Activated CD8-positive, alpha-beta T cell treated with anti-CD3 and anti-CD28 coated beads for 36 hours (primary cell): Measurements from ENCODE around the gene LMNTD2. TPM values are rescaled to one million over a fixed set of nuclear protein-coding genes. Genes with fewer than 3 reads are reported as not detected.

Experiments
- ATAC-seq: fragments of 200-7000 bp; cut with Tn5 transposase; one replicate; pipeline ENCODE4 v1.10.0; 2021; ENCODE audit warnings: mild to moderate bottlenecking, moderate library complexity
- CTCF ChIA-PET: fragments of 350-600 bp; sonication (Branson Sonifier 250); formaldehyde crosslinking; loops from one replicate; lab custom pipeline; 2021; ENCODE audit warnings: antibody characterized with exemption; lab: Charles Lee
- POLR2A ChIA-PET: fragments of 350-600 bp; sonication (Branson Sonifier 250); formaldehyde crosslinking; loops from one replicate; lab custom pipeline; 2021; ENCODE audit warnings: antibody characterized with exemption; lab: Charles Lee
- DNase-seq: peaks from one replicate; pipeline ENCODE4 v3.0.0-alpha.2; 2020
- H3K27ac Mint-ChIP-seq: one replicate; pipeline ENCODE4 v1.8.0; 2021; ENCODE audit warnings: mild to moderate bottlenecking, mixed read lengths
- H3K27me3 Mint-ChIP-seq: one replicate; pipeline ENCODE4 v1.8.0; 2021; ENCODE audit warnings: mixed read lengths
- H3K36me3 Mint-ChIP-seq: one replicate; pipeline ENCODE4 v1.8.0; 2021; ENCODE audit warnings: low read depth, mixed read lengths
- H3K4me1 Mint-ChIP-seq: one replicate; pipeline ENCODE4 v1.8.0; 2021; ENCODE audit warnings: low read depth, mixed read lengths
- H3K4me3 Mint-ChIP-seq: one replicate; pipeline ENCODE4 v1.8.0; 2021; ENCODE audit warnings: mild to moderate bottlenecking, moderate library complexity, mixed read lengths
- H3K9me3 Mint-ChIP-seq: one replicate; pipeline ENCODE4 v1.8.0; 2021; ENCODE audit warnings: mixed read lengths
- CTCF ChIP-seq: fragments of 200-600 bp; IDR thresholded peaks from one replicate; pipeline ENCODE4 v1.8.0; 2022; ENCODE audit warnings: antibody characterized with exemption, mild to moderate bottlenecking
- intact Hi-C: fragments of 100-400 bp; cut with micrococcal nuclease; formaldehyde crosslinking; loops from one replicate; pipeline ENCODE4 v1.10.0; 2022
- total RNA-seq, 2 experiments: library from RNA; stranded (reverse); gene quantifications; one replicate each; pipeline ENCODE4 v1.2.3, GENCODE V29; 2021

LMNTD2 gene
- total RNA-seq, 2 experiments from 2014 or later, result 0.88 to 1.3 TPM

DNA sequence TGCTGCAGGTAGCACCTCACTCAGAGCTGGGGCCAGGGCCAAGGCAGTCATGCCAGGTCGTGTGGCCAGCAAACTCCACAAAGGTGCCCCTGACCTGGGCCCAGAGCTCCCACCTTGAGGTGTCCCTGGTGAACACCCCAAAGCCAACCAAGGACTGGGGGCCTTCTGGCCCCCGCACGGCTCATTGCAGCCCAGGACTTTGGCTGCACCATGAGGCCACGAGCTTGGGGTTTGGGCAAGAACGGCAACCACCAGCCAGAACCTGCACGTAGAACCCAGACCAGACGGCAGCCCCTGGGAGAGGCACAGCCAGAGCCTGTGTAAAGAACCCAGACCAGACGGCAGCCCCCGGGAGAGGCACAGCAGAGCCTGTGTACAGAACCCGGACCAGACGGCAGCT, 15.4 kb downstream of the LMNTD2 start:
- no peaks in the 10 kb centered on the region for H3K27me3 Mint-ChIP-seq
- DNase-seq (no peak), ATAC-seq (no peak)
- H3K36me3 Mint-ChIP-seq, result no peaks in the 10 kb centered on the region
- intact Hi-C loops, result no loop called here
- no peak for TF ChIP-seq CTCF
- no peaks in the 10 kb centered on the region for H3K9me3 Mint-ChIP-seq
- CTCF ChIA-PET, result interaction anchor here (0.7 to 1.2 kb wide), 2 partner anchors 9 to 178 kb away, joined by 3 to 4 read pairs; no protein-coding TSS in a partner anchor
- POLR2A ChIA-PET, result interaction anchor here (1.1 kb wide), 1 partner anchor 93 kb away, joined by 3 read pairs; no protein-coding TSS in a partner anchor
- H3K4me1 Mint-ChIP-seq, result no peaks in the 10 kb centered on the region
- H3K27ac Mint-ChIP-seq, result no peak overlapping the region
- H3K4me3 Mint-ChIP-seq, result no peak overlapping the region

- POLR2A ChIA-PET, result interaction anchor here (1.1 kb wide), 1 partner anchor 94 kb away, joined by 3 read pairs; no protein-coding TSS in a partner anchor
- CTCF ChIA-PET, result interaction anchor here (0.7 kb wide), 1 partner anchor 178 kb away, joined by 4 read pairs; no protein-coding TSS in a partner anchor
- DNase-seq (no peak), ATAC-seq (no peak)
- no peaks in the 10 kb centered on the region for H3K36me3 Mint-ChIP-seq
- H3K27me3 Mint-ChIP-seq, result no peaks in the 10 kb centered on the region
- no peak overlapping the region for H3K4me3 Mint-ChIP-seq
- H3K4me1 Mint-ChIP-seq, result no peaks in the 10 kb centered on the region
- TF ChIP-seq CTCF, result no peak
- intact Hi-C loops, result no loop called here
- H3K27ac Mint-ChIP-seq, result no peak overlapping the region
- H3K9me3 Mint-ChIP-seq, result no peaks in the 10 kb centered on the region
Observed at GRCh38 chr11:544817-545166, 15.7 kb downstream of the LMNTD2 start.

- TF ChIP-seq CTCF, result no peak
- Mint-ChIP-seq H3K4me3 (no peak overlapping the region), H3K27ac (no peak overlapping the region), H3K4me1 (peaks cover 4% of the 10 kb centered on the region), H3K36me3 (no peaks in the 10 kb centered on the region), H3K9me3 (no peaks in the 10 kb centered on the region), H3K27me3 (no peaks in the 10 kb centered on the region)
- ChIA-PET POLR2A (interaction anchor here (0.6 kb wide), 1 partner anchor 15 kb away, joined by 3 read pairs; no protein-coding TSS in a partner anchor), CTCF (interaction anchor here (0.9 kb wide), 1 partner anchor 13 kb away, joined by 3 read pairs; no protein-coding TSS in a partner anchor)
- DNase-seq, result no peak
- intact Hi-C loops, result no loop called here
- ATAC-seq, result no peak
Observed at GRCh38 chr11:541433-541885, 19.1 kb downstream of the LMNTD2 start.

GRCh38 chr11:540583-541432, 19.7 kb downstream of the LMNTD2 start:
- Mint-ChIP-seq H3K4me1 (peaks cover 4% of the 10 kb centered on the region), H3K36me3 (no peaks in the 10 kb centered on the region), H3K27me3 (no peaks in the 10 kb centered on the region), H3K27ac (no peak overlapping the region), H3K4me3 (no peak overlapping the region), H3K9me3 (no peaks in the 10 kb centered on the region)
- ChIA-PET POLR2A (interaction anchor here (0.6 kb wide), 1 partner anchor 16 kb away, joined by 3 read pairs; no protein-coding TSS in a partner anchor), CTCF (interaction anchor here (0.9 kb wide), 1 partner anchor 14 kb away, joined by 3 read pairs; no protein-coding TSS in a partner anchor)
- intact Hi-C loops, result no loop called here
- DNase-seq, result no peak
- TF ChIP-seq CTCF, result no peak
- ATAC-seq, result no peak
